WERI-Rb-1 (cell line): ENCODE results near the gene LRR1.

Source experiments
- DNase-seq: peaks from one replicate; pipeline ENCODE4 v3.0.0-alpha.2; 2020
- H3K27ac ChIP-seq: fragments of 250-450 bp; sonication (Bioruptor Pico); 2 replicates; pipeline ENCODE4 v1.5.1; 2020; ENCODE audit warnings: mild to moderate bottlenecking, moderate library complexity
- H3K27me3 ChIP-seq: fragments of 250-450 bp; sonication (Bioruptor Pico); 2 replicates; pipeline ENCODE4 v1.5.1; 2021; ENCODE audit warnings: mild to moderate bottlenecking, low read depth, moderate library complexity; ENCODE audit not compliant: insufficient read depth, severe bottlenecking
- H3K36me3 ChIP-seq: fragments of 250-450 bp; sonication (Bioruptor Pico); 2 replicates; pipeline ENCODE4 v1.5.1; 2020; ENCODE audit warnings: mild to moderate bottlenecking, moderate library complexity
- H3K4me3 ChIP-seq: 2 replicates; pipeline ENCODE4 v1.5.1; 2011; ENCODE audit warnings: low read depth, mild to moderate bottlenecking, control low read depth, low read length
- H3K9me3 ChIP-seq: fragments of 250-450 bp; sonication (Bioruptor Pico); 2 replicates; pipeline ENCODE4 v1.5.1; 2021; ENCODE audit warnings: mild to moderate bottlenecking, moderate library complexity; ENCODE audit not compliant: severe bottlenecking
- CTCF ChIP-seq: IDR thresholded peaks from 2 replicates; pipeline ENCODE4 v1.5.1; 2011; ENCODE audit warnings: low read depth, mild to moderate bottlenecking, control low read depth, inconsistent platforms, low read length

The LRR1 gene

DNA sequence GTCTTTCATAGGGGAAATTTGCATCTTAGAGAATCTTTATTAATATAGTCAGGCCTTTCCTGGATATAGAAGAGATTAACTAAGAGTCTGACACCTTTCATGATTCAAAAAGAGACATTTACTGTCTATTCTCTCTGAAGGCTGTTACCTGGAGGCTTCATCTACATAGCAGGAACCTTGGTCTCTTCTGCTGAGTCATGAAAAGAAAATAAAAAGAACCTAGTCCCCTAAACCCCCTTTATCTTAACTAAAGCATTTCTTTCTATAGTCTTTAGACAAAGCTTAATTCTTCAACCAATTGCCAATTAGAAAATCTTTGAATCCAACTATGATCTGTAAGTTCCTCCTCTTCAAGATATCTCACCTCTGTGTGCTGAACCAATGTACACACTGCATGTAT, 45.6 kb upstream of the LRR1 start:
- no peaks in the 10 kb centered on the region for H3K27me3 ChIP-seq
- peaks cover 5% of the 10 kb centered on the region for H3K9me3 ChIP-seq
- no peak for TF ChIP-seq CTCF
- no peak overlapping the region for H3K4me3 ChIP-seq
- DNase-seq = no peak
- H3K27ac ChIP-seq = no peak overlapping the region
- H3K36me3 ChIP-seq = no peaks in the 10 kb centered on the region

DNA sequence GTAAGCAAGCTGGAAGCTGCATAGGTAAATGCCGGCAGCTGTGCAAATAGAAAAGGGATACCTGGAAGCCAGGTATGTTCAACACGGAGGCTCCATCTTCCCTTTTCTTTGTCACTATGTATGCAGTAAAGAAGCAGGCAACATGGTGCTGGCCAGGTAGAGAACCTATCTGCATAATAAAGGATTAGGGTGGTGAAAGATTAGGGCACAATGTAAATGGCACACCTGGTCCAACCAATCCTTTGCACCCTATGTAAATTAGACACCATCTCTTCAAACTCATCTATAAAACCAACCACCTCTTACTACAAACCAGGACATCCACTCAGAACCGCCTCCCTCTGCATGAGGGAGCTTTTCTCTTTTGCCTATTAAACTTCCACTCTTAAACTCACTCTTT, 44.8 kb upstream of the LRR1 start:
- no peak for TF ChIP-seq CTCF
- no peak overlapping the region for H3K27ac ChIP-seq
- H3K27me3 ChIP-seq = no peaks in the 10 kb centered on the region
- H3K9me3 ChIP-seq = no peaks in the 10 kb centered on the region
- DNase-seq = no peak
- no peak overlapping the region for H3K4me3 ChIP-seq
- H3K36me3 ChIP-seq = no peaks in the 10 kb centered on the region

DNA sequence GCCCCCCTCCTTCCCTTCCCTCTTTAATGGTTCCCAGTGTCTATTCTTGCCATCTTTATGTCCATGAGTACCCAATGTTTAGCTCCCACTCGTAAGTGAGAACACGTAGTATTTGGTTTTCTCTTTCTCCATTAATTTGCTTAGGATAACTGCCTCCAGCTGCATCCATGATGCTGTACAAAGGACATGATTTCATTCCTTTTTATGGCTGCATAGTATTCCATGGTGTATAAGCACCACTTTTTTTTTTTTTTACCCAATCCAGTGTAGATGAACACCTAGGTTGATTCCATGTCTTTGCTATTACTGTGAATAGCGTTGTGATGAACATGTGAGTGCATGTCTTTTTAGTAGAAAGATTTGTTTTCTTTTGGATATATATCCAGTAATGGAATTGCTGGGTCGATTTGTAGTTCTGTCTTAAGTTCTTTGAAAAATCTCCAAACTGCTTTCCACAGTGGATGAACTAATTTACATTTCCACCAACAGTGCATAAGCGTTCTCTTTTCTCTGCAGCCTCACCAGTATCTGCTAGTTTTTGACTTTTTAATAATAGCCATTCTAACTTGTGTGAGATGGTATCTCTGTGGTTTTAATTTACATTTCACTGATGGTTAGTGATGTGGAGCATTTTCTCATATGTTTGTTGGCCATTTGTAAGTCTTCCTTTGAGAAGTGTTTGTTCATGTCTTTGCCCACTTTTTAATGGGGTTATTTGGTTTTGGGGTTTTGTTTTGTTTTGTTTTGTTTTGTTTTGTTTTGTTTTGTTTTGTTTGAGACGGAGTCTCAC, 38.6 kb upstream of the LRR1 start:
- Histone ChIP-seq H3K27me3 (no peaks in the 10 kb centered on the region), H3K4me3 (no peak overlapping the region), H3K36me3 (no peaks in the 10 kb centered on the region), H3K9me3 (no peaks in the 10 kb centered on the region), H3K27ac (no peak overlapping the region)
- no peak for TF ChIP-seq CTCF
- DNase-seq = no peak

- Histone ChIP-seq H3K36me3 (no peaks in the 10 kb centered on the region), H3K27me3 (no peaks in the 10 kb centered on the region), H3K9me3 (no peaks in the 10 kb centered on the region), H3K4me3 (no peak overlapping the region), H3K27ac (no peak overlapping the region)
- no peak for DNase-seq
- TF ChIP-seq CTCF = no peak
Observed at GRCh38 chr14:49566714-49567113, 32.0 kb upstream of the LRR1 start.

GRCh38 chr14:49569281-49569680, 29.5 kb upstream of the LRR1 start:
- TF ChIP-seq CTCF = no peak
- Histone ChIP-seq H3K27me3 (no peaks in the 10 kb centered on the region), H3K36me3 (no peaks in the 10 kb centered on the region), H3K4me3 (no peak overlapping the region), H3K27ac (no peak overlapping the region), H3K9me3 (no peaks in the 10 kb centered on the region)
- DNase-seq = no peak

- no peak overlapping the region for H3K4me3 ChIP-seq
- TF ChIP-seq CTCF = no peak
Observed at GRCh38 chr14:49574038-49574437, 24.7 kb upstream of the LRR1 start.

More at GRCh38 chr14:49574038-49574437, 24.7 kb upstream of the LRR1 start:
- no peak for DNase-seq
- H3K27me3 ChIP-seq = no peaks in the 10 kb centered on the region
- H3K9me3 ChIP-seq = no peaks in the 10 kb centered on the region
- no peak overlapping the region for H3K27ac ChIP-seq
- H3K36me3 ChIP-seq = peaks cover 11% of the 10 kb centered on the region
